Endothelial cell (in vitro differentiated cells): Measurements from ENCODE around the gene LGALS3. TPM values are rescaled to one million over a fixed set of nuclear protein-coding genes. Genes with fewer than 3 reads are reported as not detected.

ENCODE experiments used
- DNase-seq: peaks from one replicate; pipeline ENCODE4 v3.0.0; 2021; ENCODE audit warnings: low spot score
- H3K27ac Mint-ChIP-seq: one replicate; pipeline ENCODE4 v1.8.0; 2021; ENCODE audit warnings: mixed read lengths, inconsistent platforms; ENCODE audit not compliant: unreplicated experiment
- H3K27me3 Mint-ChIP-seq: one replicate; pipeline ENCODE4 v1.8.0; 2021; ENCODE audit warnings: mild to moderate bottlenecking, moderate library complexity, mixed read lengths, inconsistent platforms; ENCODE audit not compliant: unreplicated experiment
- H3K36me3 Mint-ChIP-seq: one replicate; pipeline ENCODE4 v1.8.0; 2021; ENCODE audit warnings: mild to moderate bottlenecking, low read depth, mixed read lengths, inconsistent platforms; ENCODE audit not compliant: unreplicated experiment
- H3K4me1 Mint-ChIP-seq: one replicate; pipeline ENCODE4 v1.8.0; 2021; ENCODE audit warnings: mild to moderate bottlenecking, mixed read lengths, inconsistent platforms; ENCODE audit not compliant: unreplicated experiment
- H3K4me3 Mint-ChIP-seq: one replicate; pipeline ENCODE4 v1.8.0; 2021; ENCODE audit warnings: mild to moderate bottlenecking, mixed read lengths, inconsistent platforms; ENCODE audit not compliant: unreplicated experiment
- H3K9me3 Mint-ChIP-seq: one replicate; pipeline ENCODE4 v1.8.0; 2021; ENCODE audit warnings: mixed read lengths, inconsistent platforms; ENCODE audit not compliant: unreplicated experiment
- CTCF ChIP-seq: fragments of 200-600 bp; sonication (generic); IDR thresholded peaks from one replicate; pipeline ENCODE4 v1.5.0; 2021; ENCODE audit warnings: antibody characterized with exemption; ENCODE audit not compliant: unreplicated experiment
- total RNA-seq: library from RNA; stranded (reverse); fragmentation: NEBNext Ultra II Directional; extraction: Animal tissue kit (Norgen Biotek cat#: 25700); gene quantifications from one replicate; pipeline ENCODE4 v1.2.1, GENCODE V29; 2021; ENCODE audit not compliant: unreplicated experiment

LGALS3 gene
- total RNA-seq, 1 donor from 2014 or later = 4.1 TPM

GRCh38 chr14:55136885-55137786 is 8.1 kb downstream of the LGALS3 start:
- H3K36me3 Mint-ChIP-seq = no peaks in the 10 kb centered on the region
- no peak overlapping the region for H3K4me3 Mint-ChIP-seq
- no peaks in the 10 kb centered on the region for H3K4me1 Mint-ChIP-seq
- no peak for DNase-seq
- TF ChIP-seq CTCF = no peak
- no peak overlapping the region for H3K27ac Mint-ChIP-seq
- no peaks in the 10 kb centered on the region for H3K9me3 Mint-ChIP-seq
- H3K27me3 Mint-ChIP-seq = no peaks in the 10 kb centered on the region

- DNase-seq = peak; percentile 27
- peak; percentile 48 for TF ChIP-seq CTCF
- Mint-ChIP-seq H3K4me3 (no peak overlapping the region), H3K27ac (no peak overlapping the region), H3K4me1 (no peaks in the 10 kb centered on the region), H3K27me3 (no peaks in the 10 kb centered on the region), H3K36me3 (no peaks in the 10 kb centered on the region), H3K9me3 (no peaks in the 10 kb centered on the region)
Measured at GRCh38 chr14:55138091-55138490, 9.0 kb downstream of the LGALS3 start.

GRCh38 chr14:55139141-55139540 is 10.1 kb downstream of the LGALS3 start:
- no peaks in the 10 kb centered on the region for H3K9me3 Mint-ChIP-seq
- H3K4me1 Mint-ChIP-seq = no peaks in the 10 kb centered on the region
- H3K4me3 Mint-ChIP-seq = no peak overlapping the region
- H3K27me3 Mint-ChIP-seq = no peaks in the 10 kb centered on the region
- no peak overlapping the region for H3K27ac Mint-ChIP-seq
- H3K36me3 Mint-ChIP-seq = no peaks in the 10 kb centered on the region
- no peak for TF ChIP-seq CTCF
- no peak for DNase-seq

- Mint-ChIP-seq H3K27ac (no peak overlapping the region), H3K36me3 (no peaks in the 10 kb centered on the region), H3K4me3 (no peak overlapping the region), H3K27me3 (no peaks in the 10 kb centered on the region), H3K4me1 (no peaks in the 10 kb centered on the region), H3K9me3 (no peaks in the 10 kb centered on the region)
- TF ChIP-seq CTCF = no peak
- no peak for DNase-seq
Measured at GRCh38 chr14:55139696-55140509, 10.9 kb downstream of the LGALS3 start.

- no peaks in the 10 kb centered on the region for H3K36me3 Mint-ChIP-seq
- H3K27me3 Mint-ChIP-seq = no peaks in the 10 kb centered on the region
- no peak for TF ChIP-seq CTCF
- H3K9me3 Mint-ChIP-seq = no peaks in the 10 kb centered on the region
- no peak overlapping the region for H3K27ac Mint-ChIP-seq
- no peak for DNase-seq
- no peak overlapping the region for H3K4me3 Mint-ChIP-seq
- no peaks in the 10 kb centered on the region for H3K4me1 Mint-ChIP-seq
Measured at GRCh38 chr14:55141825-55142224, 12.8 kb downstream of the LGALS3 start.
